SIG-M5 (cell line): ENCODE data around the gene PTCSC3.
"Not testable (repeated sequence)": the region's sequence is repeated elsewhere in the genome, so short reads cannot be mapped to it uniquely, and the experiment has no call there.

Experiments
- DNase-seq: peaks from one replicate; lab custom pipeline; 2025; lab: John Stamatoyannopoulos, UW

Gene PTCSC3

DNA sequence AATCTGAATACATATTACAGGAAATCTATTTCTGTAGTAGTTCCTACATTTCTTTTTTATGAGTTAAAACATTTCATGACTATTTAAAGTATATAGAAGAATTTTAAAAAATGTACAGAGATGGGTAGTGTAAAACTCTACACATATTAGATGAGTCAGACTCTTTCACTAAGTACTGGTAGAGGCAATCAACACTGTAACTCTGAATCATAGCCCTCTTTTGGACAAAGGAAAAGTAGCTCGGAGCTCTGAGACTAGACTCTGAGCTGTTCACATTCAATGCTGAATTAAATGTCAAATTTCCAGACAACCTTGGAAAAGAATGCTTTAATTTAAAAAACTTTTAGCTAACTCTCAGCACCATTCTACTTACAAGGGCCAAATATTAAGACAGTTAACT lies 3.4 kb downstream of the PTCSC3 start:
- DNase-seq = no peak

DNA sequence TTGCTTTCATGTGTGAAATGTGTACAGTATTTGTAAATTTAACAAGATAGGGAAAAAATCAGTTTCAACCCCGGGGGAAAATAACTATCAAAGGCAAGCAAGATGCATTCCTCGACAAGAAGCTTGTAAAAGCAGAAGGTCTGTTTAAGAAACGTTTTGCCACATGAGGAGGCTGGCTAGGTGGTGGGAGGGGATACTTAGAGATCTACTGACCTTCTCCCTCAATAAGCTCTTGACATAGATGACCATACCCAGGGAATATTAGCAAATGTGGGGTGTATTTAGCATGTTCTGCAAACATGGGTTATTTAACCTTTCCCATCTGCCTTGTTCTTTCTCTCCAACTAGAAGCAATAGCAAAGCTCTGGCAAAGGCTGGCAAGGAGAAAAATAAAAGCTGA lies 4.9 kb downstream of the PTCSC3 start:
- no peak for DNase-seq

GRCh38 chr14:36167431-36167830 lies 9.1 kb downstream of the PTCSC3 start:
- no peak for DNase-seq

DNA sequence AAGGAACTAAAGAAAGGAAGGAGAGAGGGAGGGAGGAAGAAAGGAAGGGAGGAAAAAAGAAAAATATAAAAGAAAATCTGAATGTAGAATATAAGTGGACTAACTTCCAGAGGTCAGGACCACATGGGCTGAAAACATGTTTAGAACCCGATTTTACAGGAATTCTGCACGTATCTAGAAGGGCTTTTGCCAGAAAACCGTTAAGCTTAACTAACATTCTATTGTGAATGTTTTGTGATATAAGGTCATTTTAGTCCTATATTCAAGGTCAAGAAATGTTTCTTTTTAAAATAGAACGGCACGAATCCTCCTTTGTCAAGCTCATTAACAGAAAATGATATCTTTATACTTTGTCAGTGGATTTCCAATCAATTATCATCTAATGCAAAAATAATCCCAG lies 13.1 kb downstream of the PTCSC3 start:
- no peak for DNase-seq

DNA sequence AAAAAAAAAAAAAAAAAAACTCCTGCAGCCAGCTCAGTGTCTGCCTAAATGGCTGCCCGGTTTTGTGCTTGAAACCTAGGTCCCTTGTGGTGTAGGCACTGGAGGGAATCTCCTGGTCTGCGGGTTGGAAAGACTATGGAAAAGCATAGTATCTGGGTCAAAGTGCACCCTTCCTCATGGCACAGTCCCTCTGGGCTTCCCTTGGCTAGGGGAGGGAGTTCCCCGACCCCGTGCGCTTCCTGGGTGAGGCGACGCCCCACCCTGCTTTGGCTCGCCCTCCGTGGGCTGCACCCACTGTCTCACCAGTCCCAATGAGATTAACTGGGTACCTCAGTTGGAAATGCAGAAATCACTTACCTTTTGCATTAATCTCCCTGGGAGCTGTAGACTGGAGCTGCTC lies 14.3 kb downstream of the PTCSC3 start:
- no peak for DNase-seq

- no peak for DNase-seq
Measured at GRCh38 chr14:36161776-36162175, 14.7 kb downstream of the PTCSC3 start.

DNA sequence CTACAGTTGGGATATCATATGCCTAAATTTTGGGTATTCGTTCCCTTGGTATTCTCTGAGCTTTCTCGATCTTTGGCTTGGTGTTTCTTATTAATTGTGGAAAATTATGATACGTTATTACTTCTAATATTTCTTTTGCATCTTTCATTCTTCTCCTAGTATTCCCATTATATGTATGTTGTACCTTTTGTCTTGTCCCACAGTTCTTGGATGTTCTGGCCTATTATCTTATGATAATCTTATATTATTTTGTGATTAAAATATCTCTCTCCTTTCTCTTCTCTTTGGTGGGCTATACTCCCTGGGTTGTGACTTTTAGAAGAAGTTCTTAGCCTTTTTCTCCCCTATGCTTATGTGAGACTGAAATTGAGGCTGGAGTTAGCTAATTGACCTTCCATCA lies 25.2 kb downstream of the PTCSC3 start:
- no peak for DNase-seq

- DNase-seq = no peak
Measured at GRCh38 chr14:36134038-36134437, 42.5 kb downstream of the PTCSC3 start.

DNA sequence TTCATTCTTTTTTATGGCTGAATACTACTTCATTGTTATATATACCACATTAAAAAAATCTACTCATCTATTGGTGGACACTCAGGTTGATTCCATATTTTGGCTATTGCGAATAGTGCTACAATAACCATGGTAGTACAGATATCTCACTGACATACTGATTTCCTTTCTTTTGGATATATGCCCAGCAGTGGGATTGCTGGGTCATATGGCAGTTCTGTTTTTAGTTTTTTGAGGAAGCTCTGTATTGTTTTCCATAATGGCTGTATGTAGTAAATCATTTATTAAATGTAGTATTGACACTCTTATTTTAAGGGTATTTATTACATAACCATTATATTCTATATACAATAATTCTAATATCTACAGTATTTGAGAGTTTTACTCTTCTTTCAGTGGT lies 43.7 kb downstream of the PTCSC3 start:
- no peak for DNase-seq

- no peak for DNase-seq
Measured at GRCh38 chr14:36130186-36130585, 46.3 kb downstream of the PTCSC3 start.

DNA sequence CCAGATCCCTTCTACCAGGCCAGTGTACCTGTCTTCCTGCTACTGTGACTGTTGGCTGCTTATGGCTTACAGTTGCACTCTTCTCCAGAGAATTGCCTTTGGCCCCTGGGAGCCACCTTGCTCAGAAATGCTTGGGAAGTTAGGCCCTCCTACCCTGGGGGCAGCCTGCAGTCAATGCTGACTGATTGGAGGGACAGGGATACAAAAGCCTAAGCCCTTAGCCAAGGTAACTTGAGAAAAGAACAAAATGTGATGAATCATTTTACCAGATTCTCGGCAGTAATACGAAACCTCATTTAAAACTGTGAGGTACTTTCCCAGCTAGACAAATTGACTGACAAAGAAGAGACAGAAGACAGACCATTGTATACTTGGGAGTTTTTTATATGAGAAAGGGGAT lies 47.3 kb downstream of the PTCSC3 start:
- no peak for DNase-seq

- no peak for DNase-seq
Measured at GRCh38 chr14:36113341-36113740, 63.2 kb downstream of the PTCSC3 start.

- DNase-seq = no peak
Measured at GRCh38 chr14:36111822-36112583, 64.5 kb downstream of the PTCSC3 start.

- no peak for DNase-seq
Measured at GRCh38 chr14:36105401-36105800, 71.1 kb downstream of the PTCSC3 start.

GRCh38 chr14:36104258-36104657 lies 72.3 kb downstream of the PTCSC3 start:
- DNase-seq = not testable (repeated sequence)

DNA sequence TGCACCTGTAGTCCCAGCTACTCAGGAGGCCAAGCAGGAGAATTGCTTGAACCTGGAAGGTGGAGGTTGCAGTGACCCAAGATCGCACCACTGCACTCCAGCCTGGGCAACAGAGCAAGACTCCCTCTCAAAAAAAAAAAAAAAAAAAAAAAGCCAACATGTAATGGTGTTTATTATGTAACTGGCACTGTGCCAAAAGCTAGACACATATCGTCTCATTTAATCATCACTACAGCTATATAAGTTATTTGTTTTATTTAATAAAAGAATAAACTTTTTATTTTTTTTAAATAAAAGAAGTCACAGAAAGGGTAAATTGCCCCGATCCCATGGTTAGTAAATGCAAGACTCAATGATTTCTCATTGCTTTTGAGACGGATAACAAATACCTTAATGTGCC lies 76.9 kb downstream of the PTCSC3 start:
- DNase-seq = no peak

- no peak for DNase-seq
Measured at GRCh38 chr14:36097356-36097755, 79.2 kb downstream of the PTCSC3 start.

DNA sequence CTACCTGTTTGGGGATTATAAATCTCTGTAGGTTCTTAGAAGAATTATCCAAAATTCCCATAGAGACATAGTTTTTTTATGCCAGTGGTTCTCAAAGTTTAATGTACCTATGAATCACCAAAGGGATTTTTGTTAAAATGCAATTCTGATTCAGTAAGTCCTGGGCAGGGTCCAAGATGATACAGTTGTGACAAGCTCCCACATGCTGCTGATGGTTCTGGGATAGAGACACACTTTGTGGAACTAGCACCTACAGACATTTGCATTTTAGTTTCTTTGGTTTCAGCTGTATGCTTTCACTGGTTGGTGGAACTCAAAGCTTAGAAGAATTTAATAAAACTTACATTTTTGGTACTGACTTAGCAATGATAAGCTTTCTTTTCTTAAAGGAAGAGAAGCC lies 80.4 kb downstream of the PTCSC3 start:
- no peak for DNase-seq

- DNase-seq = no peak
Measured at GRCh38 chr14:36094963-36095362, 81.6 kb downstream of the PTCSC3 start.

DNA sequence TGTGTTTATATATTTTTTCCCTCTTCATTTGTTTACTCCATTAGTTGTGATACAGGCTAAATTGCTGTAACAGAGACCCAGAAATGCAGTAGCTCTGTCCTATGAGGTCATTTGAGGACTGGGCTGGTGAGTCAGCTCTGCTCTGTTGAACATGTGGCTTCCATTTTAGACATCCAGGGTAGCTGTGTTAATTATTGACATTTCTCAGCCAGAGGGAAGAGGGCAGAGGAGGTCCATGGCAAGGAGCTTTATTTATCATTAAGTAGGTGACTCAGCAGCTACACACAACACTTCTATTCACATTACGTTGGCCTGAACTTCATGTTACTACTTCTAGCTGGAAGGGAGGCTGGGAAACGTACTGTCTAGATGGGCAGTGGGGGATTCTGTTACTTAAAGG lies 85.4 kb downstream of the PTCSC3 start:
- DNase-seq = no peak

GRCh38 chr14:36087411-36087810 lies 89.1 kb downstream of the PTCSC3 start:
- DNase-seq = no peak

DNA sequence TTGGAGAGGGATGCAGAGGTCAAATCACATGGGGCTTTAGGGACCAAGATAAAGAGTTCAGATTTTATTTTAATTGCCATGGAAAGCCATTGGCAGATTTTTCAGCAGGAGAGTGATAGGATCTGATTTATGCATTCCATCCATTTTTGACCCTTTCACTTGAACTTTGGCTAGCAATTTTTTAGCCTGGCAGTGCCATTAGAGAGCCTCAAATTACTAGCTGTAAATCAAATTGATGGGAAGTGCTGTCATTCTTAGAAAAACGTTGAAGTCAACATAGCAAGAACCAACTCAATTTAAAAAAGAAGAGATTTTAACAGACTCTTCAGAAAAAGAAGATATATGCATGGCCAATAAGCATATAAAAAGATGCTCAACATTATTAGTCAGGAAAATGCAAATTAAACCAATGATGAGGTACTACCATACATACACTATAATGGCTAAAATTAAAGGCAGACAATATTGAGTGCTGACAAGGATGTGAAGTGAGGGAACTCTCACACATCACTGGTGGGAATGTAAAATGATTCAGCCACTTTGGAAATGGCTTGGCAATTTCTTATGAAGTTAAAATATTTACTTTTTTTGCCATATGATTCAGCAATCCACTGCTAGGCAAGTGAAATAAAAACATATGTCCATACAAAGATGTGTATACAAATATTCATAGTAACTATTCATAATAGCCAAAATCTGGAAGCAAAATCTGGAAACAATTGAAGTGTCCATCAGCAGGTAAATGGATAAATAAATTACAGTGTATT lies 89.7 kb downstream of the PTCSC3 start:
- DNase-seq = no peak

DNA sequence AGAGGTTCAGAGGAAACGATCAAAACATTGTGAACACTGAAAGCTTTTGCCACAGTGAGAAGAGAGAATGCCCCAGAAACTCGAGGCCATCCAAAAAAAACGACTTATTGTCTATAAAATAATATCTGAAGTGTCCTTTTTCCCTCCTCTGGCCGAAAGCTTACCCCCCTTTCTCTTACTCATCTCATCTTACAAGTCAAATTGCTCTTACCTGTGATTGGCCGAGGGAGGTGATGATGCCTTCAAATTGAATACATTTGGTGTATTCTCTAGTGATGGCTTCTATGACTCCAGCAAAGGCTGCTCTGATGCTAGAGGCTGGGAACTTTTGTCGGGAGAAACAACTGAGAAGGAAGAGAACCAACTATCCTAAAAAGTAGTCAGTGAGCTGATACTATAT lies 90.7 kb downstream of the PTCSC3 start:
- no peak for DNase-seq
